ENCODE results near the gene LTO1.

DNA sequence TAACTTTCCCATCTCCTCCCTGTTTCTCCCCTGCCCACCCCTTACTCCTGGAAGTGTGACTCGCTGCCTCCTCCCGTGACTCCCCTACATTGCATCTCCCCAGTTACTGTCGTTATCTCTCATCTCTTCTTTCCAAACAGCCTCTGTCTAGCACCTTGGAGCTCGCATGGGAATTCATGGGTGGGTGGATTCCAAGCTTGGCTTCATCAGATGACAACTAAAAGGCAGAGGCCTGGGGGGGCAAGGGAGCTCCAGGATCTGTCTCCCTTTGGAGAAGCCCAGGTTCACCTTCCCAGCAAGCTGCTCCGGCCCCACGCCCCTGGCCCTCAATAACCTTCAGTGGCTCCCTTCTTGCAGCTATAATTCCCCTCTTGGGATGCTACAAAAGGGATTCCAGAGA is 41.1 kb downstream of the LTO1 start:
- no peak for TF ChIP-seq ZNF274 (IDR thresholded peaks at IDR 0.05; ENCODE audit: insufficient read depth, insufficient read length)
- no peak for TF ChIP-seq PML (IDR thresholded peaks at IDR 0.05; ENCODE audit: low read length)
- no peak for TF ChIP-seq POLR2AphosphoS5 (IDR thresholded peaks at IDR 0.05; ENCODE audit: low read length)
- no peak for TF ChIP-seq EP300 (IDR thresholded peaks at IDR 0.05; ENCODE audit: borderline replicate concordance in 1 of 2, control insufficient read depth in 1 of 2, low read depth in 2 of 2, low read length in 2 of 2)
- no peak for TF ChIP-seq NR2C2 (IDR thresholded peaks at IDR 0.05; ENCODE audit: borderline replicate concordance, control insufficient read depth, insufficient read length, low read depth)
- no peak for TF ChIP-seq SMC3 (IDR thresholded peaks at IDR 0.05; ENCODE audit: borderline replicate concordance, low read length)
- TF ChIP-seq, protein P1, sequence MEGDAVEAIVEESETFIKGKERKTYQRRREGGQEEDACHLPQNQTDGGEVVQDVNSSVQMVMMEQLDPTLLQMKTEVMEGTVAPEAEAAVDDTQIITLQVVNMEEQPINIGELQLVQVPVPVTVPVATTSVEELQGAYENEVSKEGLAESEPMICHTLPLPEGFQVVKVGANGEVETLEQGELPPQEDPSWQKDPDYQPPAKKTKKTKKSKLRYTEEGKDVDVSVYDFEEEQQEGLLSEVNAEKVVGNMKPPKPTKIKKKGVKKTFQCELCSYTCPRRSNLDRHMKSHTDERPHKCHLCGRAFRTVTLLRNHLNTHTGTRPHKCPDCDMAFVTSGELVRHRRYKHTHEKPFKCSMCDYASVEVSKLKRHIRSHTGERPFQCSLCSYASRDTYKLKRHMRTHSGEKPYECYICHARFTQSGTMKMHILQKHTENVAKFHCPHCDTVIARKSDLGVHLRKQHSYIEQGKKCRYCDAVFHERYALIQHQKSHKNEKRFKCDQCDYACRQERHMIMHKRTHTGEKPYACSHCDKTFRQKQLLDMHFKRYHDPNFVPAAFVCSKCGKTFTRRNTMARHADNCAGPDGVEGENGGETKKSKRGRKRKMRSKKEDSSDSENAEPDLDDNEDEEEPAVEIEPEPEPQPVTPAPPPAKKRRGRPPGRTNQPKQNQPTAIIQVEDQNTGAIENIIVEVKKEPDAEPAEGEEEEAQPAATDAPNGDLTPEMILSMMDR (IDR thresholded peaks at IDR 0.05 in 2 of 3, conservative IDR thresholded peaks at IDR 0.05 in 1 of 3; ENCODE audit: control insufficient read depth in 2 of 3, extremely low read depth in 1 of 3, insufficient read depth in 1 of 3, low read depth in 3 of 3, low read length in 3 of 3), result no peak
- TF ChIP-seq, protein P2, sequence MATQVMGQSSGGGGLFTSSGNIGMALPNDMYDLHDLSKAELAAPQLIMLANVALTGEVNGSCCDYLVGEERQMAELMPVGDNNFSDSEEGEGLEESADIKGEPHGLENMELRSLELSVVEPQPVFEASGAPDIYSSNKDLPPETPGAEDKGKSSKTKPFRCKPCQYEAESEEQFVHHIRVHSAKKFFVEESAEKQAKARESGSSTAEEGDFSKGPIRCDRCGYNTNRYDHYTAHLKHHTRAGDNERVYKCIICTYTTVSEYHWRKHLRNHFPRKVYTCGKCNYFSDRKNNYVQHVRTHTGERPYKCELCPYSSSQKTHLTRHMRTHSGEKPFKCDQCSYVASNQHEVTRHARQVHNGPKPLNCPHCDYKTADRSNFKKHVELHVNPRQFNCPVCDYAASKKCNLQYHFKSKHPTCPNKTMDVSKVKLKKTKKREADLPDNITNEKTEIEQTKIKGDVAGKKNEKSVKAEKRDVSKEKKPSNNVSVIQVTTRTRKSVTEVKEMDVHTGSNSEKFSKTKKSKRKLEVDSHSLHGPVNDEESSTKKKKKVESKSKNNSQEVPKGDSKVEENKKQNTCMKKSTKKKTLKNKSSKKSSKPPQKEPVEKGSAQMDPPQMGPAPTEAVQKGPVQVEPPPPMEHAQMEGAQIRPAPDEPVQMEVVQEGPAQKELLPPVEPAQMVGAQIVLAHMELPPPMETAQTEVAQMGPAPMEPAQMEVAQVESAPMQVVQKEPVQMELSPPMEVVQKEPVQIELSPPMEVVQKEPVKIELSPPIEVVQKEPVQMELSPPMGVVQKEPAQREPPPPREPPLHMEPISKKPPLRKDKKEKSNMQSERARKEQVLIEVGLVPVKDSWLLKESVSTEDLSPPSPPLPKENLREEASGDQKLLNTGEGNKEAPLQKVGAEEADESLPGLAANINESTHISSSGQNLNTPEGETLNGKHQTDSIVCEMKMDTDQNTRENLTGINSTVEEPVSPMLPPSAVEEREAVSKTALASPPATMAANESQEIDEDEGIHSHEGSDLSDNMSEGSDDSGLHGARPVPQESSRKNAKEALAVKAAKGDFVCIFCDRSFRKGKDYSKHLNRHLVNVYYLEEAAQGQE (IDR thresholded peaks at IDR 0.05; ENCODE audit: low read depth, low read length), result no peak
- no peak for TF ChIP-seq PAX8 (IDR thresholded peaks at IDR 0.05)
- no peak for TF ChIP-seq EZH2 (IDR thresholded peaks at IDR 0.05; ENCODE audit: borderline replicate concordance, control insufficient read depth, low read depth, low read length)
- TF ChIP-seq SP1 (IDR thresholded peaks at IDR 0.05; ENCODE audit: low read depth, low read length), result no peak
- TF ChIP-seq BHLHE40 (IDR thresholded peaks at IDR 0.05; ENCODE audit: borderline replicate concordance in 1 of 2, low read depth in 2 of 2, low read length in 1 of 2), result no peak
- no peak for TF ChIP-seq CHD1 (IDR thresholded peaks at IDR 0.05; ENCODE audit: low read depth, low read length)
- TF ChIP-seq, protein P3, sequence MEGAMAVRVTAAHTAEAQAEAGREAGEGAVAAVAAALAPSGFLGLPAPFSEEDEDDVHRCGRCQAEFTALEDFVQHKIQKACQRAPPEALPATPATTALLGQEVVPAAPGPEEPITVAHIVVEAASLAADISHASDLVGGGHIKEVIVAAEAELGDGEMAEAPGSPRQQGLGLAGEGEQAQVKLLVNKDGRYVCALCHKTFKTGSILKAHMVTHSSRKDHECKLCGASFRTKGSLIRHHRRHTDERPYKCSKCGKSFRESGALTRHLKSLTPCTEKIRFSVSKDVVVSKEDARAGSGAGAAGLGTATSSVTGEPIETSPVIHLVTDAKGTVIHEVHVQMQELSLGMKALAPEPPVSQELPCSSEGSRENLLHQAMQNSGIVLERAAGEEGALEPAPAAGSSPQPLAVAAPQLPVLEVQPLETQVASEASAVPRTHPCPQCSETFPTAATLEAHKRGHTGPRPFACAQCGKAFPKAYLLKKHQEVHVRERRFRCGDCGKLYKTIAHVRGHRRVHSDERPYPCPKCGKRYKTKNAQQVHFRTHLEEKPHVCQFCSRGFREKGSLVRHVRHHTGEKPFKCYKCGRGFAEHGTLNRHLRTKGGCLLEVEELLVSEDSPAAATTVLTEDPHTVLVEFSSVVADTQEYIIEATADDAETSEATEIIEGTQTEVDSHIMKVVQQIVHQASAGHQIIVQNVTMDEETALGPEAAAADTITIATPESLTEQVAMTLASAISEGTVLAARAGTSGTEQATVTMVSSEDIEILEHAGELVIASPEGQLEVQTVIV (IDR thresholded peaks at IDR 0.05; ENCODE audit: borderline replicate concordance, partially characterized antibody), result no peak
